HepG2 (cell line): ENCODE measurements around the gene ST6GALNAC2. TPM values are rescaled to one million over a fixed set of nuclear protein-coding genes. Genes with fewer than 3 reads are reported as not detected.
A peak's percentile ranks its signal among the peaks of the same experiment; 100 is the strongest.

Experiments
- BORCS8-MEF2B ChIP-seq: sonication (generic); formaldehyde crosslinking; IDR thresholded peaks from 2 replicates; pipeline ENCODE4 v1.8.0; 2022; ENCODE audit warnings: mild to moderate bottlenecking, missing genetic modification reagents
- CHD2 ChIP-seq: IDR thresholded peaks from 2 replicates; pipeline ENCODE4 v1.6.1; 2011; ENCODE audit warnings: low read depth, low read length, improper control_type of control experiment
- CSRNP1 ChIP-seq: sonication (generic); formaldehyde crosslinking; IDR thresholded peaks from 2 replicates; pipeline ENCODE4 v1.8.1; 2023; ENCODE audit warnings: mild to moderate bottlenecking, missing genetic modification reagents
- NFKBIZ ChIP-seq: IDR thresholded peaks from 2 replicates; pipeline ENCODE4 v1.6.1; 2018; ENCODE audit warnings: missing genetic modification reagents, missing compliant biosample characterization
- NFYC ChIP-seq: IDR thresholded peaks from 2 replicates; pipeline ENCODE4 v1.6.1; 2016; ENCODE audit warnings: missing genetic modification reagents, missing compliant biosample characterization
- NONO ChIP-seq, 2 experiments: fragments of 450-650 bp in 1 of 2; sonication (generic) in 1 of 2; formaldehyde crosslinking in 1 of 2; IDR thresholded peaks in 1 of 2; conservative IDR thresholded peaks in 1 of 2; 2 replicates each; pipeline versions ENCODE4 v1.6.1 to v1.8.0; 2017 to 2022; ENCODE audit warnings: mild to moderate bottlenecking in 1 of 2, missing genetic modification reagents in 1 of 2, moderate library complexity in 1 of 2
- SALL1 ChIP-seq: sonication (generic); formaldehyde crosslinking; IDR thresholded peaks from 2 replicates; pipeline ENCODE4 v1.8.0; 2022; ENCODE audit warnings: mild to moderate bottlenecking, missing genetic modification reagents
- SOX5 ChIP-seq: IDR thresholded peaks from 2 replicates; pipeline ENCODE4 v1.6.1; 2016; ENCODE audit warnings: borderline replicate concordance
- TFDP1 ChIP-seq: IDR thresholded peaks from 2 replicates; pipeline ENCODE4 v1.6.1; 2016; ENCODE audit warnings: missing compliant biosample characterization, missing genetic modification reagents, borderline replicate concordance
- THAP7 ChIP-seq: sonication (generic); formaldehyde crosslinking; IDR thresholded peaks from 2 replicates; pipeline ENCODE4 v1.8.1; 2023; ENCODE audit warnings: mild to moderate bottlenecking, missing genetic modification reagents
- XBP1 ChIP-seq: sonication (generic); formaldehyde crosslinking; IDR thresholded peaks from 2 replicates; pipeline ENCODE4 v1.5.0; 2020; ENCODE audit warnings: missing genetic modification reagents
- ZBTB34 ChIP-seq: sonication (generic); formaldehyde crosslinking; IDR thresholded peaks from 2 replicates; pipeline ENCODE4 v1.8.0; 2022; ENCODE audit warnings: mild to moderate bottlenecking, missing genetic modification reagents
- ZBTB39 ChIP-seq: sonication (generic); formaldehyde crosslinking; IDR thresholded peaks from 2 replicates; pipeline ENCODE4 v1.5.0; 2020; ENCODE audit warnings: missing genetic modification reagents
- ZFAT ChIP-seq: sonication (generic); formaldehyde crosslinking; conservative IDR thresholded peaks from 2 replicates; pipeline ENCODE4 v1.8.1; 2023; ENCODE audit warnings: missing genetic modification reagents, inconsistent platforms
- ZNF121 ChIP-seq: sonication (generic); formaldehyde crosslinking; IDR thresholded peaks from 2 replicates; pipeline ENCODE4 v1.5.0; 2020; ENCODE audit warnings: mild to moderate bottlenecking, missing genetic modification reagents
- ZNF124 ChIP-seq: sonication (generic); formaldehyde crosslinking; IDR thresholded peaks from 2 replicates; pipeline ENCODE4 v1.4.0; 2020; ENCODE audit warnings: missing genetic modification reagents
- ZNF160 ChIP-seq: sonication (generic); formaldehyde crosslinking; IDR thresholded peaks from 2 replicates; pipeline ENCODE4 v1.8.0; 2022; ENCODE audit warnings: mild to moderate bottlenecking, inconsistent platforms, missing genetic modification reagents
- ZNF362 ChIP-seq: sonication (generic); formaldehyde crosslinking; IDR thresholded peaks from 2 replicates; pipeline ENCODE4 v1.4.0; 2020; ENCODE audit warnings: missing genetic modification reagents, mild to moderate bottlenecking, borderline replicate concordance
- ZNF782 ChIP-seq: sonication (generic); formaldehyde crosslinking; IDR thresholded peaks from 2 replicates; pipeline ENCODE4 v1.4.0; 2020; ENCODE audit warnings: missing genetic modification reagents, mild to moderate bottlenecking, borderline replicate concordance
- polyA plus RNA-seq, 8 experiments: library from polyadenylated mRNA; depleted of rRNA in 3 of 8; stranded (reverse) in 7 of 8; unstranded in 1 of 8; fragments of >200 nt; fragmentation: Illumina TruSeq in 4 of 8; extraction: Trizol in 4 of 8; gene quantifications; 2 replicates each; pipeline versions ENCODE4 v1.2.1 to v1.2.3, GENCODE V29; 2011 to 2016; ENCODE audit warnings: low read depth in 4 of 8, missing spikeins in 1 of 8, mixed read lengths in 1 of 8; ENCODE audit not compliant: insufficient read depth in 1 of 8
- total RNA-seq, 5 experiments: library from RNA; depleted of rRNA; stranded (reverse); fragments of >200 nt; fragmentation: Illumina TruSeq; extraction: Trizol; gene quantifications; 2 replicates each; pipeline ENCODE4 v1.2.3, GENCODE V29; 2016; ENCODE audit warnings: low read depth in 1 of 5

ST6GALNAC2 gene
- total and polyA plus RNA-seq, 2 of the 13 experiments (the other 11 are each of a cell fraction or from before 2014, with no cell fraction given): 0.12 to 0.49 TPM

- TF ChIP-seq XBP1 (CRISPR knock-in tag) (no peak), THAP7 (peak; percentile 64; the same call in 1 of the 2 replicates), NFKBIZ (CRISPR knock-in tag) (peak; percentile 89), ZBTB34 (CRISPR knock-in tag) (no peak), CSRNP1 (CRISPR knock-in tag) (peak; percentile 66; the same call in 1 of the 2 replicates), CHD2 (peak; percentile 39; the same call in 1 of the 2 replicates), SOX5 (CRISPR knock-in tag) (peak; percentile 37; the same call in 1 of the 2 replicates), ZNF362 (CRISPR knock-in tag) (no peak; the same call in 1 of the 2 replicates), NFYC (CRISPR knock-in tag) (0 out of 2 replicates have a peak, but pooled peaks have one; percentile 12), ZNF160 (0 out of 2 replicates have a peak, but pooled peaks have one; percentile 68), BORCS8-MEF2B (no peak), SALL1 (CRISPR knock-in tag) (peak; percentile 75), NONO (IDR thresholded peaks at IDR 0.05) (no peak), NONO (CRISPR knock-in tag; conservative IDR thresholded peaks at IDR 0.05) (no peak), TFDP1 (CRISPR knock-in tag) (0 out of 2 replicates have a peak, but pooled peaks have one; percentile 33), ZBTB39 (CRISPR knock-in tag) (no peak), ZNF121 (0 out of 2 replicates have a peak, but pooled peaks have one; percentile 8), ZNF124 (CRISPR knock-in tag) (peak; percentile 80), ZFAT (CRISPR knock-in tag) (0 out of 2 replicates have a peak, but pooled peaks have one; percentile 52), ZNF782 (CRISPR knock-in tag) (peak; percentile 38; the same call in 1 of the 2 replicates)
Observed at GRCh38 chr17:76523084-76524037, 62.3 kb downstream of the ST6GALNAC2 start (continued).
